ENCODE measurements around the gene FSD1. TPM values are rescaled to one million over a fixed set of nuclear protein-coding genes. Genes with fewer than 3 reads are reported as not detected.
"Not testable (repeated sequence)": the region's sequence is repeated elsewhere in the genome, so short reads cannot be mapped to it uniquely, and the experiment has no call there.

FSD1 gene
- total RNA-seq, 1 experiment from 2014 or later: not detected

- intact Hi-C loops (cut with micrococcal nuclease; ENCODE audit: unreplicated experiment): no loop called here
- H3F3A ChIP-seq (ENCODE audit: insufficient read depth, low read depth): no peaks in the 10 kb centered on the region
- no peak for DNase-seq
- H3K79me2 ChIP-seq (ENCODE audit: low read depth): no peaks in the 10 kb centered on the region
- TF ChIP-seq CTCF (conservative IDR thresholded peaks at IDR 0.05) (no peak), EZH2 (IDR thresholded peaks at IDR 0.05; ENCODE audit: low read depth) (no peak)
- H4K20me1 ChIP-seq (ENCODE audit: insufficient read depth): no peaks in the 10 kb centered on the region
- no peaks in the 10 kb centered on the region for H3K36me3 ChIP-seq (ENCODE audit: low read depth)
- no peaks in the 10 kb centered on the region for H3K4me1 ChIP-seq (replicated peaks; ENCODE audit: insufficient read depth)
- no peaks in the 10 kb centered on the region for H3K27me3 ChIP-seq (ENCODE audit: insufficient read depth, low read depth)
- H3K4me3 ChIP-seq: no peak overlapping the region
- ChIA-PET POLR2A (ENCODE audit: unreplicated experiment) (no interaction called here), CTCF (no interaction called here)
- no peaks in the 10 kb centered on the region for H3K9me3 ChIP-seq (ENCODE audit: insufficient read depth, low read depth)
- no peaks in the 10 kb centered on the region for H3K9me2 ChIP-seq (ENCODE audit: insufficient read depth)
- H2AFZ ChIP-seq: no peak overlapping the region
- H3K4me2 ChIP-seq: no peak overlapping the region
- BruUV-seq (replicated peaks): no TSS peak
- H3K27ac ChIP-seq: no peak overlapping the region
Measured at GRCh38 chr19:4327877-4328242, 23.5 kb downstream of the FSD1 start.

GRCh38 chr19:4328243-4328990 lies 24.0 kb downstream of the FSD1 start:
- Histone ChIP-seq H3K27ac (no peak overlapping the region), H3K9me2 (ENCODE audit: insufficient read depth) (no peaks in the 10 kb centered on the region), H3K79me2 (ENCODE audit: low read depth) (no peaks in the 10 kb centered on the region), H3K9me3 (ENCODE audit: insufficient read depth, low read depth) (no peaks in the 10 kb centered on the region), H3F3A (ENCODE audit: insufficient read depth, low read depth) (no peaks in the 10 kb centered on the region), H3K27me3 (ENCODE audit: insufficient read depth, low read depth) (no peaks in the 10 kb centered on the region), H2AFZ (no peak overlapping the region), H3K36me3 (ENCODE audit: low read depth) (no peaks in the 10 kb centered on the region), H3K4me1 (replicated peaks; ENCODE audit: insufficient read depth) (no peaks in the 10 kb centered on the region), H3K4me2 (no peak overlapping the region), H3K4me3 (no peak overlapping the region), H4K20me1 (ENCODE audit: insufficient read depth) (no peaks in the 10 kb centered on the region)
- no peak for DNase-seq
- TF ChIP-seq CTCF (conservative IDR thresholded peaks at IDR 0.05): no peak
- TF ChIP-seq EZH2 (IDR thresholded peaks at IDR 0.05; ENCODE audit: low read depth): no peak
- BruUV-seq (replicated peaks): no TSS peak
- ChIA-PET CTCF (no interaction called here), POLR2A (ENCODE audit: unreplicated experiment) (no interaction called here)
- intact Hi-C loops (cut with micrococcal nuclease; ENCODE audit: unreplicated experiment): no loop called here

- H3K9me3 ChIP-seq (ENCODE audit: insufficient read depth, low read depth); H3K27ac ChIP-seq; H3K4me3 ChIP-seq; H4K20me1 ChIP-seq (ENCODE audit: insufficient read depth); POLR2A ChIA-PET (ENCODE audit: unreplicated experiment); H3K79me2 ChIP-seq (ENCODE audit: low read depth); H2AFZ ChIP-seq; H3K4me1 ChIP-seq (replicated peaks; ENCODE audit: insufficient read depth); H3K4me2 ChIP-seq; H3K27me3 ChIP-seq (ENCODE audit: insufficient read depth, low read depth); DNase-seq; CTCF ChIA-PET; H3K36me3 ChIP-seq (ENCODE audit: low read depth); intact Hi-C loops (cut with micrococcal nuclease; ENCODE audit: unreplicated experiment); BruUV-seq (replicated peaks); H3F3A ChIP-seq (ENCODE audit: insufficient read depth, low read depth); H3K9me2 ChIP-seq (ENCODE audit: insufficient read depth): not testable (repeated sequence)
Measured at GRCh38 chr19:4328991-4329681, 24.7 kb downstream of the FSD1 start.

Data from PC-9 (cell line).